Ishikawa (cell line): Measurements from ENCODE around the gene APOOL.

Source experiments
- CEBPB ChIP-seq: IDR thresholded peaks from 2 replicates; pipeline ENCODE4 v1.6.1; 2012
- EGR1 ChIP-seq: IDR thresholded peaks from 2 replicates; pipeline ENCODE4 v1.6.1; 2012
- EP300 ChIP-seq: IDR thresholded peaks from 2 replicates; pipeline ENCODE4 v1.6.1; 2012; ENCODE audit warnings: borderline replicate concordance
- FOXM1 ChIP-seq: IDR thresholded peaks from 2 replicates; pipeline ENCODE4 v1.6.1; 2012; ENCODE audit warnings: low read depth, borderline replicate concordance
- NFIC ChIP-seq: IDR thresholded peaks from 2 replicates; pipeline ENCODE4 v1.6.1; 2012
- RAD21 ChIP-seq: IDR thresholded peaks from 2 replicates; pipeline ENCODE4 v1.6.1; 2012; ENCODE audit warnings: low read depth
- TAF1 ChIP-seq: IDR thresholded peaks from 2 replicates; pipeline ENCODE4 v1.6.1; 2012; ENCODE audit warnings: low read depth, mild to moderate bottlenecking
- TCF12 ChIP-seq: IDR thresholded peaks from 2 replicates; pipeline ENCODE4 v1.6.1; 2012; ENCODE audit warnings: low read depth
- TEAD4 ChIP-seq: IDR thresholded peaks from 2 replicates; pipeline ENCODE4 v1.6.1; 2012
- YY1 ChIP-seq: IDR thresholded peaks from 2 replicates; pipeline ENCODE4 v1.6.1; 2012; ENCODE audit warnings: low read depth
- TF ChIP-seq, protein P1 (sequence below): IDR thresholded peaks from 2 replicates; pipeline ENCODE4 v1.6.1; 2012; ENCODE audit warnings: low read depth, mild to moderate bottlenecking
- TF ChIP-seq, protein P2 (sequence below): IDR thresholded peaks from 2 replicates; pipeline ENCODE4 v1.6.1; 2012
- TF ChIP-seq, protein P3 (sequence below): IDR thresholded peaks from 2 replicates; pipeline ENCODE4 v1.6.1; 2012

DNA sequence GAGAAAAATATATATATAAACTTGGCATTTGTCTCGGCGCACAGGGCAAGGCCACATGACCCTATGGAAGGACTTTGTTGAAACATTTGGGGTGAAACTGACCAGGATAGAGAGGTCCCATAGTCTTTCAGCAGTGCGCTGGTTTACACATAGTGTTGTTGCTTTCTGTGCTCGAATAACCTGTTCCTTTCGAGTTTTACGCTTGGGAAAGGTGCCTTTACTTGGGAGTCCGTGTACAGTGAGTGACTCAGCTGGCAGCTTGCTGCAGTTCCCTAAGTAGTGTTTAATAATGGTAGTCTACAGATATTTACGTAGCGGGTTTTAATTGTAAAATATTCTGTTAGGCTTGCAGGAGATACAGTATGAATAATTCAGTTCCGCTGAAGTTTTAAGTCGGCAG lies 578 bp downstream of the APOOL start:
- TF ChIP-seq TAF1 (no peak), TCF12 (no peak), NFIC (no peak), FOXM1 (no peak), EP300 (no peak), RAD21 (no peak), TEAD4 (no peak), CEBPB (no peak), EGR1 (no peak), YY1 (no peak)
- TF ChIP-seq, protein P1, sequence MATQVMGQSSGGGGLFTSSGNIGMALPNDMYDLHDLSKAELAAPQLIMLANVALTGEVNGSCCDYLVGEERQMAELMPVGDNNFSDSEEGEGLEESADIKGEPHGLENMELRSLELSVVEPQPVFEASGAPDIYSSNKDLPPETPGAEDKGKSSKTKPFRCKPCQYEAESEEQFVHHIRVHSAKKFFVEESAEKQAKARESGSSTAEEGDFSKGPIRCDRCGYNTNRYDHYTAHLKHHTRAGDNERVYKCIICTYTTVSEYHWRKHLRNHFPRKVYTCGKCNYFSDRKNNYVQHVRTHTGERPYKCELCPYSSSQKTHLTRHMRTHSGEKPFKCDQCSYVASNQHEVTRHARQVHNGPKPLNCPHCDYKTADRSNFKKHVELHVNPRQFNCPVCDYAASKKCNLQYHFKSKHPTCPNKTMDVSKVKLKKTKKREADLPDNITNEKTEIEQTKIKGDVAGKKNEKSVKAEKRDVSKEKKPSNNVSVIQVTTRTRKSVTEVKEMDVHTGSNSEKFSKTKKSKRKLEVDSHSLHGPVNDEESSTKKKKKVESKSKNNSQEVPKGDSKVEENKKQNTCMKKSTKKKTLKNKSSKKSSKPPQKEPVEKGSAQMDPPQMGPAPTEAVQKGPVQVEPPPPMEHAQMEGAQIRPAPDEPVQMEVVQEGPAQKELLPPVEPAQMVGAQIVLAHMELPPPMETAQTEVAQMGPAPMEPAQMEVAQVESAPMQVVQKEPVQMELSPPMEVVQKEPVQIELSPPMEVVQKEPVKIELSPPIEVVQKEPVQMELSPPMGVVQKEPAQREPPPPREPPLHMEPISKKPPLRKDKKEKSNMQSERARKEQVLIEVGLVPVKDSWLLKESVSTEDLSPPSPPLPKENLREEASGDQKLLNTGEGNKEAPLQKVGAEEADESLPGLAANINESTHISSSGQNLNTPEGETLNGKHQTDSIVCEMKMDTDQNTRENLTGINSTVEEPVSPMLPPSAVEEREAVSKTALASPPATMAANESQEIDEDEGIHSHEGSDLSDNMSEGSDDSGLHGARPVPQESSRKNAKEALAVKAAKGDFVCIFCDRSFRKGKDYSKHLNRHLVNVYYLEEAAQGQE = no peak
- TF ChIP-seq, protein P2, sequence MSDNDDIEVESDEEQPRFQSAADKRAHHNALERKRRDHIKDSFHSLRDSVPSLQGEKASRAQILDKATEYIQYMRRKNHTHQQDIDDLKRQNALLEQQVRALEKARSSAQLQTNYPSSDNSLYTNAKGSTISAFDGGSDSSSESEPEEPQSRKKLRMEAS = no peak
- TF ChIP-seq, protein P3, sequence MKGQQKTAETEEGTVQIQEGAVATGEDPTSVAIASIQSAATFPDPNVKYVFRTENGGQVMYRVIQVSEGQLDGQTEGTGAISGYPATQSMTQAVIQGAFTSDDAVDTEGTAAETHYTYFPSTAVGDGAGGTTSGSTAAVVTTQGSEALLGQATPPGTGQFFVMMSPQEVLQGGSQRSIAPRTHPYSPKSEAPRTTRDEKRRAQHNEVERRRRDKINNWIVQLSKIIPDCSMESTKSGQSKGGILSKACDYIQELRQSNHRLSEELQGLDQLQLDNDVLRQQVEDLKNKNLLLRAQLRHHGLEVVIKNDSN = no peak
